CD4-positive, alpha-beta T cell treated with Interleukin-4 for 1 hour (primary cell): ENCODE data around the gene ADSS1.

Experiments used
- DNase-seq, 2 donors: peaks; one replicate each; pipeline ENCODE4 v3.0.0-alpha.2; 2020 to 2022

The ADSS1 gene

DNA sequence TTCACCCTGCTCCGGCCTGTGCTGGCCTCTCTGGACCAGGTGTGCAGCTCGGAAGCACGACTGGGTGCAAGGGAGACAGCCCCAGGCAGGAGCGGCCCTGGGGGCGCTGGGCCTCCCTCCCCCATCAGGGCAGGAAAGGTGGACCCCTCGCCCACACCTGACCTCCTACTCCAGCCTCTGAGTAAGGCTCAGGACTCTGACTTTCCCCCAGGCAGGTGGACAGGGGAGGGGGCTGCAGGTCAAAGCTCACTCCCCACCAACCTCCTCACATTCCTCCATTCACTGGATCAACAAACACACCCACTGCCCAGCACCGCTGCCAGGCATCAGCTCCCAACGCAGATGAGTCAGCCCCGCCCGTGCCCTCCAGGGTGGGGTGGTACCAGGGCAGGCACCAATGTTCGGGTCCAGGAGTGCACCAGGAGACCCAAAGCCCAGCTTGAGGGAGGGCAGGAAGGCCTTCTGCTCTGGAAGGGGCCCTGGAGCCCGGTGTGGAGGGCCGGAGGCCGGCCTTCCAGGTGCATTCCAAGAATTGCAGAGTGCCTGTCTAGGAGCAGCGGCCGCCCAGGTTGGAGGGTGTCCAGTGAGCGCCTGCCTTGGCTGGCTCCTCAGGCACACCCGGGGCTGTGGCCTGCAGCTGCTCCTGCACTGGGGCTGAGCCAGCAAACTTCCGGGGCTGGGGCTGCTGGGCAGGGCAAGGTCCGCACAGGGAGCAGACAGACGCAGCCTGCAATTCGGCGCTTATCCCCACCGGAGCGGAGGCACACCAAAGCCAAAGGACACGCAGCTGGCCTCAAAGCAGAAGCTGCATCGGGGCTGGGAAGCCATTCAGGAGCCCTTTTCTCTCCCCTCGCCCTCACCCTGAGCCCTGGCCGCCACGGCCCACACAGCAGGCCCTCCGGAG lies 36.2 kb upstream of the ADSS1 start:
- DNase-seq, result no peak

DNA sequence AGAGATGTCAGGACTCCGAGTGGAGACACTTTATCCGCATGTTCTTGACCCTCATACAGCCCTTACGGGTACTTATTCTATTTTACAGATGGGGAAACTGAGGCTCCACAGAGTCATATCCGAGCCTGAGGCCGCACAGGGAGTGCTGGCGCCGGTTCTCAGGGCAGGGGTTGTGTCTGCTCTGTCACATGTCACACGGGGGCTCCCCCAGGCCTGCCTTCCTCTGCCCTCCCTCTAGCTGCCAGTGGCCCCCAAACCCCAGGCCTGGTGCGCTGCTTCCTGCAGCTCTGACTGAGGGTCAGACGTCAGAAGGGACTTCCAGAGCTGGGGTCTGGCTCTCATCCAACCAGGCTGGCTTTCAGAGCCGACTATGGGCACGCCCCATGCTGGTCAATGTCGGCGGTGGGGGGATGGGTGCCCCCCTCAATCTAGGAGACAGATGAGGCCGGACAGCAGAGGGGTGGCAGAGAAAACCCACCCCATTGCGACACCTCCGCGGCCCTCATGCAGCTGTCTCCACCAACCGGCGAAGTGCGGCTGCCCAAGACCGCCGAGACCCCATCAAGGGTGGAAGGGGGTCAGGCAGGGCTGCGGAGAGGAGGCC lies 35.4 kb upstream of the ADSS1 start:
- DNase-seq, result peak in 1 of 2 donors; percentile 24

DNA sequence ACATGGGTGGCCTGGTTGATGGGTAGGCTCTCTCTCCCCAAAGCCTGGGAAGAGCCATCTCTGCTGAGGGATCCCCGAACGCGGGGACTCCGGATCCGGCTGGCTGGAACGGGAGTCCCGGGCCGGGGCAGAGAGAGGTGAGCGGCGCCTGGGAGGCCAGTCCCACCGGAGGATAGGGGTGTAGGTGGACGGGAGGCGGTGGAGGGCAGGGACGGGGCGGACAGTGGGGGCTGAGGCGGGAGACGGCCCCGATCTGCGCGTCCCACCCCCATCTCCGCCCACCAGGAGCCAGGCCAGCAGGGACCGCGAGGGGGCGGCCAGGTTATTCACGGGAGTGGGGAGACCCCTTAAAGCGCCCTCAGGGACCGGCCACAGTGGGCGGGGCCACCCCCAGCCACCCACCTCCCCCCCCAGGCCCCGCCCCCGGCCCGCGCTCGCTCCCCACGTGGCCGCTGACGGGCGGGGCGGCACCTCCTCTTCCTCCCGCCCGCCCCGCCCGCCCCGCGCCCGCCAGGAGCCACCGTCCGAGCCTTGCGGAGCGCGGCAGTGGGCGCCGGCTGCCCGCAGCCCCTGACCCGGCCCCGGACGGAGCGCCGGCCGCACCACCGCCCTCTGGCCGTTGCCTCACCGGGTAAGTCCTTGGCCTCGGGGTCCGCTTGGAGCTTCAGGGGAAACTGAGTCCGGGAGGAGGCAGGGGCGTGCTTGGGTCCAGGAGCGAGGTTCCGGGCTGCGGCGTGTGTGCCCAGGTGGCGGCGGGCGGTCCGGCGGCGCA lies 34.7 kb upstream of the ADSS1 start, which contains the start of gene INF2:
INF2 (plus strand) TSS at position 510 of the 772 bp plus-strand sequence. CDS start 11,748 bp downstream, outside the sequence.
- peak; percentile 50 to 56 for DNase-seq

DNA sequence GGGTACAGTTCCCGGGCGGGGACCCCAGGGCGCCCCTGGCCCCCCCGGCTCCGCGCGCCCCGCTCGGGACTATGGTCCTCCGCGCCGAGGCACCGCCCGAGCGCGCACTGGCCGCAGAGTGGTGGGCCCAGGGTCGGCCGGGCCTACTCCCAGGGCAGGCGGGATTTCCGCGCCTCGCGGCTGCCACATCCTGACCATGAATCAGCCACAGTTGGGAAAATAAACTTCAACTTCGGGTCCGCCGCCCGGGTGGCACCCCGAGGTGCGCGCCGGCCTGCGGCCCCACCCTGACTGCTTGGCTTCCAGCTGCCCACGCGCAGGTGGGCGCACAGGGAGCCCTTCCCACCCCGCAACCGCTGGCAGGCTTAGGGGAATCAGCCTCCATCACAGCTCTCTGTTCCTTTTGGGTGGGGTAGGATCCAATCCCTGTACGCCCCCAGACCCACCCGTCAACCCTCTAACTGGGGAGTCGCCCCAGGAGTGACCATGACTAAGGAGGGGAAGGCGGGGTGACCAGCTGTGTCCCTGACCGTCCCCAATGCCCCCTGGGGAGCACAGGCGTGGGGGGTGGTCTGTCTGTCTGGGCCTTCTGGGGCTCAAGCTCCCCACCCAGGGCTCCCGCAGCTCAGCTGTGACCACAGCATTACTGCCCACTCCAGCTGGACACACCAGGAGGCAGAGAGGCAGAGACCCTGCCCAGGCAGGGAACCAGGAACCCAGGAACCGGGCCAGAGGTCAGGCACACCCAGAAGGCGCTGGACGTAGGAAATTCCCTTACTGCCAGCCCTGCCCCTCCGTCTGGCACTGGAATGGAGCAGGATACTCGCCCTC lies 33.9 kb upstream of the ADSS1 start:
- no peak for DNase-seq

DNA sequence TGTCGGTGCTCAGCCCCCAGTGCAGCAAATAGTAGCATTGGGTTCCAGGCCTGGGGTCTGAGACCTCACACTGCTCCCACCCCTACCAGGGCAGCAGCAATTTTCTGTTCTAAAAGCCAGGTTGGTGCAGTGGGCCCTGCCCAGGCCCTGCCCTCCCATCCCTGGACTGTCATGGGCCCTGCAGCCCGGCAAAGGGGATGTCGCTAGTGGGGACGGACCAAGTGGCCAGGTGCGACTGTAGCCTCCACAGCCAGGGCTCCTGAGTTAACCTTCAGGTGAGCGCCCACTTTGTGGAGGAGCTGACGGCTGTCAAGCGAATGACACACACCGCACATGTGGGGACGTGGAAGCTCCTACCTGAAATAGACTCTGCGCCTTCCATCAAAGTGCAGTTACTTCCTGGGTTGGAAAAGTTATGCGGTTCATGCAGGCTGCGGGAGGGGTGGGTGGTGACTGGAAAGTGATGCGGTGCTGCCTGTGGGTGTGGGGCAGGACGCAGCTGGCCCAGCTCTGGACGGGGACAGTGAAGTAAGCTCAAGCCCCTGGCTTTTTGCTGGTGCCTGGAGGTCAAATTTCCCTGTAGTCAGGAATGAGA lies 33.1 kb upstream of the ADSS1 start:
- DNase-seq, result no peak

DNA sequence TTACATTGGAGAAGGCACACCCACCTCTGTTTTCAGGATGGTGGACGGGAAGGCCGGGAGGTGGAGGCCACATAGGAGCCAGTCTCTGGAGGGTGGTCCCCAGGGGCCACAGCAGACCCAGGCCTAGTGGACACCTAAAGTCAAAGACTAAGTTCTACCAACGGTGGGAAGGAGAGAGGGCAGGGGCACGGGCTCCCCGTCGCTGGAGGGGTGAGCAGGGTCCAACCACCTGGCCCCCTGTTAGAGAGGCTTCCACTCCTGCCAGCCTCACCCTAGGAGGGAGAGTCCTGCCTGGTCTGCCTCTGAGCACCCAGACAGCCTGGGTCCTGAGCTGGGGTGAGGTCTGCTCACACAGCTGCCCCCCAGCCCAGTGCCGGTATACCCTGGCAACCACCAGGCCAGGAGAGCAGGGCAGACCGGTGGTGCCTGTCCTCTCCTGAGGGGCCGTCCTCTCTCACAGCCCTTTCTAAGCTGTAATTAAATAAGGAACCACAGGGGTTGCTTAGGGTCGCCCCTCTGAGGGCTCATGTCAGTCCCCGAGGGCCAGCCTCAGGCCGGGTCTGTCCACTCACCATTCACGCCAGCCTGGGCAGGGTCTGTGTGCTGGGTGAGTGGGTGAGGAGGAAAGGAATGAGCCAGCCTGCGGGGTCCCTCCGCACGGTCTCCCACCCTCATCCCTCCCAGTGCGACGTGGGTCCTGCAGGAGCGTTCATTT lies 32.3 kb upstream of the ADSS1 start:
- no peak for DNase-seq

DNA sequence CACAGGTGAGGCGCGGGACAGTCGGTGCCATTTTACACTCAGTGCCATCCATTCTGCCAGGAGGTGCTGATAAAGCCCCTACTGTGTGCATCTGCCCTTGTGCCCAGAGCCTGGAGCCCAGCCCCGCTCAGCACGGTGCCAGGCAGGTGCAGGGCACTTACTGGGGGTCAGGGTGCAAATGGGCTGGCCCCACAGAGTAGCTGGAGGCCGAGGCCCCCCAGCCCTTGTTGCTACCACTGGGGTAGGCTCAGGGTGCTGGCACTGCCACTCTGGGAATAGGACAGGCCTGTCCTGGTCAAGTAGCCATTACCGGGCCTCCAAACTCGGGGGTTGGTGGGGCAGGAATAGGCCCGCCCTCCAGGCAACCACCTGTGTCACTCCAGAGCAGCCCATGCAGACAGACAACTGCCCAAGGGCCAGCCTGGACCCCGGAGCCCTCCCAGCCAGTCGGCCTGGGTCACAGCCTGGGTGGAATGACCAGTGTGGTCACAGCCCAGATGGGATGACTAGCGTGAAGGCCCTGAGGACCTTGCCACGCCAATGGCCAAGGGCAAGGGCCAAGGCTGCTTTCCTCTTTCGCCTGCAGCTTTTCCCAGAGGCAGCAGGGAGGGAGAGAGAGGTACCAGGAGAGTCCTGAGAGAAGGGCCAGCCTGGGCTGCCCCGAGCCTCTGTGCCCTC lies 31.6 kb upstream of the ADSS1 start:
- DNase-seq, result no peak

DNA sequence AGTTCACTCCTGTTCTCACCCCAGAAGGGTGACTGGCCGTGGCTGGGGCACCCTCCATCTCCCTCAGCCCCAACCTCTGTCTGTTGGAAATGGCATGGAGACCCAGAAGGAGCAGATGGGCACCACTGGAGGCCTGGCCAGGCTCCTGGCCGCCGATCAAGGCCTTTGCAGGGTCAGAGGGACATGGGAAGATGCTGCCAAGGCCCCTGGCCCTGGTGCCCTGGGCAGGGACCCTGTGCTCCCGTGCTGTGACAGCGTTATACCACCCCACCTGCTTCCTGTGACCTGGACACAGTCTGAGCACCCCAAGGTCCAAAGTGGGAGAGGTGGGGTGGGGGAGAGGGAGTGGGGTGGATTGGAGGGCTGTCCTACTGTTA lies 31.1 kb upstream of the ADSS1 start:
- DNase-seq, result no peak

DNA sequence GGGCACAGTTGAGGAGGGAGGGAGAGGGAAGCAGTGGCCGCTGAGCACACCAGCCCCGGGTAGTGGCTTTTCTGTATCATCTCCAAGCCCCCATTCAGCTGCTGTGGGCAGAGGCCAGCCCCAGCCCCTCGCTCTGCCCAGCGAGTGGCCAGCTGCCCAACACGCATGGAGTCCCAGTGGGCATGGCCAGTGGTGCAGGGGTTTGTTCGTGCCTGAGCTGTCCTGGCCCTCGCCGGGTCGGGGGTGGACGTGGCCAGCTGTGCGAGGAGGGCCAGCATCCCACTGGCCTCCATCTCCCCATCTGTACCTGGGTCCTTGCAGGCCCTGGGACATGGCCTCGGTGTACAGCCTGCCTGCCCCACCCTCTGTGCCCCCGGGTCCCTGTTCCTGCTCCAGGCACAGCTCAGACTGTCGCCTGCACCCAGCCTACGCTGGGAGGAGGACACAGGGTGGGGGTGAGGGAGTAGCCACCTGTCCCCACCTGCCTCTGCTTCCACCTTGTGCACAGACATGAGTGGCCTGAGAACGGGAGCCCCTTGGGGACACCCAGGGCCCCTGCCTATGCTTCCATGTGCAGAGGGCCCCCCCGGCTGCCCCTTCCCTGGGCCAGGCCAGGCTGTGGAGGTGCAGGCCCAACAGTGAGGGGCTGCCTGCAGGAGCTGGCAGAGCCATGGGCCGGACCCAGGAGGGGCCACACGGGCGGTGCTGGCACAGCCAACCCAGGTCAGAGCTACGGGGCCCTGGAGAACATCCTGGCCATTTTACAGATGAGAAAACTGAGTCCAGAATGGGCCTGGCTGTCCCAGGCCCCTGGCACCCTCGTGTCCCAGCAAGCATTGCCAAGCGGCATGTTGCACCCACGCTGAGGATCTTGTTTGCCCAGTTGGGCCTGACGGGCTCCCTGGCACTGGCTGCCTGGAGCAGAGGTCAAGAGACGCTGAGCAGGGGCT lies 30.3 kb upstream of the ADSS1 start:
- no peak for DNase-seq

DNA sequence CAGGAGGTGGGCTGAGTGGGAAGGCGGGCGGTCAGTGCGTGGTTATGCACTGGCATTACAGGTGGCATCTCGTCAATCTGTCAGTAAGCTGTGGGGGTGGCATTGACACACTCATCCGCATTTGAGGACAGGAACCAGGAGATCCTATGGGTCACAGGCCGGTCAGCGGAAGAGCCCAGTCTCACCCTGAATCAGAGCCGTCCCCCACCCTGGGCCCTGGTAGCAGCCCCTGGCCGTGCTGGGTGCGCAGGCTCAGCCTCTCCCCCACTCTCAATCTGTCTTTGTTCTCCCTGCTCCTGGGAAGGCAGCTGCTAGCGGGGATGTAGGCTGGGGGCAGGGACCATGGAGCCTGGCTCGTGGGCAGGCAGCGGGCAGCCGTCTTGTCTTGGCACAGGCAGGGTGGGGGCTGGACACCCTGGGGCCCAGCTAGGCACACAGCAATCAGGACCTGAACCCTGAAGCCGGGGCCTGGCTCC lies 29.5 kb upstream of the ADSS1 start:
- DNase-seq, result no peak

DNA sequence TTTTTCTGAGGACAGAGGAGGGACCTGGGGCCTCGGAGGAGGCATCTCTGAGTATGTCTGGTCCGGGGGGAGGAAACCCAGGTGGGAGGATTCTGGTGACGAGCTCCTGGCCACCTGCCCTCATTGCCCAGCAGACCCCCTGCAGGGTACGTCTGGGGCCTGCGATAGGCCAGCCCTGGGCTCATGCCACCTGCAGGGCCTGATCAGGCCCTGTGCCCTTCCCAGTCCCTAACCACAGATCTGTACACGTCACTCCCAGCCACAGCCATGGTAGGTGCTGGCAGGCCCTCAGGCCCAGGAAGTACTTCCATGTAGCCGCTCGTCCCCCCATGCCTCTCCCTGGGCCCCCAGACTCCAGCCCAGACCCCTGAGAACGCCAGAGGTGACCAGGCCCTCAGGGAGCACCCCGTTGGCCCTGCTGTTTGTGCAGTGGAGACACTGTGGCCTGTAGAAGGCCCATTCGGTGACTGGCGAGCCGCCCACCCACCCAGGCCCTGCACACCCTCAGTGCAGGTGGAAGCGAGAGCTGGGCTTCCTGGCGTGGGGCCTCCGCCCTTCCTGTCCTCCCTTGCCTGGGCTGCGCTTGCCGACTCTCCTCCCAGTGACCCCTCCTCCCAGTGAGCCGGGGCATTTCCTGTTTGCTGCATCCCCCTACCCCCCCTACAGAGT lies 28.9 kb upstream of the ADSS1 start:
- peak; percentile 46 to 51 for DNase-seq

DNA sequence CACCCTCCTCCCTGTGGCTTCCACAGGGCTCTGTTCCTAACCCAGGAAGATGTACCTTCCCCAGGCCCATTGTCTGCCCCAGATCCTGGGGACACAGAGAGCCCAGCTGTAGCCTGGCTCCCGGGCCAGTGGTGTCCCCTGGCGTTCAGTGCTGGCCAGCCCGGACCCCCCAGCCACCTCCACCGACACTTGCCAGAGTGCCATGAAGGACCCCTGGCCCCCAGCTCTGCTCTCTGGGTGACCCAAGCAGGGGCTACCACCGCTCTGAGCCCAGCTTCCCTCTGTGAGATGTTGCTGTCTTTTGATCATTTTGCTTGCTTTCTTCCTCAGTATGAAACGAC lies 28.4 kb upstream of the ADSS1 start:
- DNase-seq, result no peak

DNA sequence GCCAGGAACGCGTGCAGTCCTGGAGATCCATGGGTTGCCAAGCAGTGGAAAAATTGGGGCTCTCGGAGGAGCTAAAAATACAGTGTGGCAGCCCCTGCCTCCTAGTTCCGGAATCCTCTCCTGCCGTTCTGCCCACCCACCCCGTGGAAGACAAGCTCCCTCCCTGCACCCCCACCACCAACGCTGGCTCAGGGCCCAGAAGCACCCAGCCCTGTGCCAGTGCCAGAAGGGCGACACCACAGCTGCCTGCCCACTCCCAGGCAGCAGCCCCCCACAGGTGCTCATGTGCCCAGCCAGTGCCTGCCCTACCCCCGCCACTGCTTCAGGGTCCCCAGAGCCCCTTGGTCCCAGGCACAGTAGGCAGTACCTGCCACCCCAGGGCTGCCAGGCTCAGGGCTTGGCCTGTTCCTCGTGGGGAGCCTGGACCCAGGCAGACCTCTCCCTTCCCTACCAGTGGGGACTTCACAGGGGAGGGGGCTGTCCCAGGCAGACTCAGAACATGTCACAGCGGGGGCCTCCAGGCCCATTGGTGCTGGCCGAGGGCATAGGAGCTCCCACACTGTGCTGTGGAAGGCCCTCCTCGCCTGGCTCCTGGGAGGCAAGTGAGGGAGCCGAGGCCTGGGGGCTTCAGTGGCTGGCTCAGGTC lies 27.2 kb upstream of the ADSS1 start:
- no peak for DNase-seq

DNA sequence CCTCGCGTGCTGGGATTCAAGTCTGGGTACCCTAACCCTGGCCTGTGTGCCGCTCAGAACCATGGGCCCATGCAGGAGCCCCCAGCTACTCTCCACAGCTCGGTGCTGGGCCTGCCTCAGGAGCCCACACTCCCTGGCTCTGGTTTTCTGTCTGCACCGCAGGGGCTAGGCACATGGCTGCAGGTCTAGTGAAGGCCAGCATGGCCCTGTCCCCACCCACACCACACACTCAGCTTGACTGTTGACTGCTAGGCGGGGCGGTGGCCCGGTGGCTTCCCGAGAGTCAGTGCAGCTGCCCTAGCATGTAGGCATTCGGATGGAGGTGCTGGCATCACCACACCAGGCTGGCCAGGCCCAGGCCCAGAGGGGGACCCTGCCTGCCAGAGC lies 26.7 kb upstream of the ADSS1 start:
- no peak for DNase-seq

DNA sequence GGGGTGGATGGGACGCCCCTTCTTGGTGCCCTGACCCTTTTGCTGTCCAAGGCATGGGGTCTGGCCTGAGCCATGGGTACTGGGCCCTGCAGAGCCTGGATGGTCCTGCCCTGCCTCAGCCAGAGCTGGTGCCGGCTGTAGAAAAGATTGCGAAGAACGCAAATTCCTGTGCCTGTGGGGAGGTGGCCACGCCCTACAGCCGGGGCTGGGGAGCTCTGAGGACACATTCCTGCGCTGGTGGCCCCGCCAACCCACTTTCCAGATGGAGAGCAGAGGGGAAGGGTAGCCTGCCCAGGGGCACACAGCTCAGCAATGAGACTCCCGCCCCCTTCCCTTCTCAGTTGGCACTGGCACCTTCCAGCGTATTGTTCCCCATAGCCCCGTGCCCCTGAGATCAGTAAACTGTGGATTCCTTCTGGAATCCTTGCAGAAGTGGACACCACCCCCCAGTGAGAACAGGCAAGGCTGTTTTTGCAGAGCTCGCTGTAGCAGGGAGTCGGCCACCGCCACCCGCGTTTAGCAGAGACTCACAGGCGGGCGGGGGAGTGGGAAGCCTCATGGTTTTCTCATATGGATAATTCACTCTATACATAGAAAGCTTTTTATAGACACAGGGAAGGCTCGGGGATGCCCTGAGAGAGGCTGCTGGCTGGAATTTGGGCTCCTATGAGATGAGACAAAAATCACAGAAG lies 26.0 kb upstream of the ADSS1 start:
- DNase-seq, result no peak

DNA sequence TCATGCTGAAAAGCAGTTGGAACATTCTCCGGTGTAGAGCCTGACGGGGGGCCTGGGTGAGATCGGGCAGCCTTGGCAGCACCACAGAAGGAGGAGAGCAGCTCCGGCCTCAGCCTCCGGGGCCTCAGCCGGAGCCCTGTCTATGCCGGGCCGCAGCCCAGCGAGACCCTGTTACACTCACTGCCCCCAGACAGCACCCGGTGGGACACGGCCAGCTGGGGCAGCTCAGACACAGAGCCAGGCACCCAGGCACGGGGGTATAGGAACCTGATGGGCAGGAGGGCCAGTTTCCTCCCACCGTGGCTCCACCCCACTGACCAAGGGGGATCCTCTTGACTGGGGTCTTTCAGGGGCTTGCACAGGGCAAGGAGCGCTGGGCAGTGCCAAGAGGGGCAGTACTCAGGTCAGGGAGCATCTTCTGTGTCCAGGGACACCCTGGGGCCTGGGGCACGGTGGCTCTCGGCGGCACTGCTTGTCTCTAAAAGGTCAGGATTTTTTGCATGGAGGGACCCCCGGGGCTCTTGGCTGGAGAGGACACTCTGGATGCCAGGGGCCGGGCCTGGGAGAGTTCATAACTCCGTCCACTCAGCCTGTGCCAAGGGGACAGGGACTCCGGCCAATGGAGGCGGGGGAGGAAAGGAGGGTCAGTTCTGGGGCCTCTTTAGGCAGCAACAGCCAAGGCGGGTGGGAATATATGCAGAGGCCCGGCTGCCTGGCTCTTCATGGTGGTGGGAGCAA lies 25.2 kb upstream of the ADSS1 start:
- DNase-seq, result no peak

DNA sequence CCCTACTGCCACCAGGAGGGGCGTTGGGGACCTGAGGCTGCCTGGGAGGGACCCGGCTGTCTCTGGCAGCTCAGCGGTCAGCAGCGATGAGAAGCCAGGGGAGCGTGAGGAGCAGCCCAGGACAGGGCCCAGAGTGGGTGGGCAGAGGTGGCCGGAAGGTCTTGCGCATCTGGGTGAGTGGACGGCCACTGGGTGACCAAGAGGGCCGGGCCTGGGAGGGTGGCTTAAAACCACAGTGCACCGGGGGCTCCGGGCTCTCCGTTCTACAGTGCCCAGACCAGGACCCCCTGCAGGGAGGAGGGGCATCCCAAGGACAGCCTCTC lies 24.6 kb upstream of the ADSS1 start:
- no peak for DNase-seq
